ENCODE measurements around the gene SLC30A9.

DNA sequence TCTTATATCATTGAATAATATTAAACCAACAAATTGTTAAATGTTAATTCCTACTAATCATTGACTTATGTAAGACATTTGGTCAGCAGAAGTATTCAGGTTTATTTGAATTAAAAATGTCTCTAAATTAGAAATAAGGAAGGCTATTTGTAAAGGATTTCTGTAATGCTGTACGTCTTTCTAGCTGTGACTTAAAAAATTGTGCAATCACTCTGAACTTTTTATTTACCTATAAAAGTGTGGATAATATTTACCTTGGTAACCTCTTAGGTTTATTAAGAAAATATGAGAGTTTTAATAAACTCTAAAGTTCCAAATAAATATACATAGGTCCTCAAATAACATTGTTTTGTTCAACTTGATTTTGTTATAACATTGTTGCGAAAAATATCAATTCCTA is 76.9 kb downstream of the SLC30A9 start:
- TF ChIP-seq CTCF (IDR thresholded peaks at IDR 0.05; ENCODE audit: insufficient read depth, low read length, poor library complexity, severe bottlenecking) (no peak), EZH2phosphoT487 (conservative IDR thresholded peaks at IDR 0.05; ENCODE audit: low read length) (no peak)

All from SU-DHL-6 (cell line).